SK-N-MC (cell line): Measurements from ENCODE around the gene PHB1.

Experiments
- DNase-seq: peaks from one replicate; pipeline ENCODE4 v3.0.0-alpha.2; 2011; ENCODE audit warnings: low read depth, low spot score
- H3K27ac ChIP-seq: fragments of 200-600 bp; sonication (generic); 2 replicates; pipeline ENCODE4 v1.5.1; 2016; ENCODE audit warnings: mixed run types
- H3K36me3 ChIP-seq: fragments of 200-600 bp; sonication (generic); 2 replicates; pipeline ENCODE4 v1.6.1; 2017; ENCODE audit warnings: antibody characterized with exemption, low read length, mixed read lengths; ENCODE audit not compliant: insufficient read depth
- H3K4me3 ChIP-seq: fragments of 200-600 bp; sonication (generic); 2 replicates; pipeline ENCODE4 v1.5.1; 2016
- H3K9ac ChIP-seq: fragments of 200-600 bp; sonication (generic); 2 replicates; pipeline ENCODE4 v1.8.0; 2017; ENCODE audit warnings: mixed run types, mixed read lengths; ENCODE audit not compliant: insufficient read length
- H3K9me3 ChIP-seq: fragments of 200-600 bp; sonication (generic); 2 replicates; pipeline ENCODE4 v1.6.1; 2017; ENCODE audit warnings: low read depth, mild to moderate bottlenecking, antibody characterized with exemption, low read length, moderate library complexity, mixed read lengths
- EZH2 ChIP-seq: fragments of 200-600 bp; sonication (generic); IDR thresholded peaks from one replicate; pipeline ENCODE4 v1.6.1; 2017; ENCODE audit warnings: antibody characterized with exemption
- FOXP2 ChIP-seq: optimal IDR thresholded peaks from 2 replicates; pipeline ENCODE3; 2011; ENCODE audit warnings: mild to moderate bottlenecking, moderate library complexity; ENCODE audit not compliant: insufficient read depth; ENCODE audit errors: extremely low read length, control extremely low read depth
- POLR2AphosphoS5 ChIP-seq: IDR thresholded peaks from 2 replicates; pipeline ENCODE4 v1.6.1; 2012; ENCODE audit warnings: mild to moderate bottlenecking, low read depth, low read length, borderline replicate concordance

PHB1 gene

GRCh38 chr17:49455272-49455861 is 40.7 kb upstream of the PHB1 start:
- Histone ChIP-seq H3K9me3 (no peaks in the 10 kb centered on the region), H3K27ac (peak overlapping the region; percentile 84), H3K4me3 (no peak overlapping the region), H3K9ac (no peak overlapping the region), H3K36me3 (no peaks in the 10 kb centered on the region)
- DNase-seq, result no peak
- TF ChIP-seq EZH2 (no peak), FOXP2 (no peak), POLR2AphosphoS5 (no peak)

GRCh38 chr17:49454050-49454449 is 39.4 kb upstream of the PHB1 start:
- H3K9me3 ChIP-seq, result no peaks in the 10 kb centered on the region
- H3K9ac ChIP-seq, result no peak overlapping the region
- H3K4me3 ChIP-seq, result no peak overlapping the region
- no peaks in the 10 kb centered on the region for H3K36me3 ChIP-seq
- no peak for TF ChIP-seq FOXP2
- no peak for TF ChIP-seq EZH2
- no peak for TF ChIP-seq POLR2AphosphoS5
- no peak for DNase-seq
- peak overlapping the region; percentile 84 for H3K27ac ChIP-seq

GRCh38 chr17:49452661-49453060 is 38.0 kb upstream of the PHB1 start:
- Histone ChIP-seq H3K4me3 (no peak overlapping the region), H3K9me3 (no peaks in the 10 kb centered on the region), H3K36me3 (no peaks in the 10 kb centered on the region), H3K27ac (no peak overlapping the region), H3K9ac (no peak overlapping the region)
- TF ChIP-seq FOXP2, result no peak
- no peak for TF ChIP-seq EZH2
- TF ChIP-seq POLR2AphosphoS5, result no peak
- DNase-seq, result no peak

DNA sequence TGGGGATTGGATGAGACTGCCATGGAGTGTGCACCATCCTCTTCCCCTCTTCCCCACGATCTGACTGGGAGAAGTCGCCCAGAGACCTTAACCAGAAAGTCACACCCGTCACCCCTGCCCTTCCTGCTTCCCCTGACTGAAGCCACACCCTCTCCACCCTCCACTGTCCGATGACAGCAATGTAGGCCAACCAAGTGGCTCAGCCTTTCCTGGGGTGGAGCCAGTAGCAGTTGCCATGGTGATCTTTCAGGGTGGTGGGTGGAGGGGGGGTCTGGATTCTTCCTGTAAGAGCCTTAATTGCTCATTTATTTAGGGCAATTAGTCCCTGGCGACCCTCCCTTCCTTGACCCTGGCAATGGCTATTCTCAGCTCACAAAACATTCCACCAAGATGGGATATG is 37.5 kb upstream of the PHB1 start:
- Histone ChIP-seq H3K9me3 (no peaks in the 10 kb centered on the region), H3K4me3 (no peak overlapping the region), H3K27ac (no peak overlapping the region), H3K36me3 (no peaks in the 10 kb centered on the region), H3K9ac (no peak overlapping the region)
- no peak for DNase-seq
- TF ChIP-seq FOXP2, result no peak
- TF ChIP-seq POLR2AphosphoS5, result no peak
- no peak for TF ChIP-seq EZH2

DNA sequence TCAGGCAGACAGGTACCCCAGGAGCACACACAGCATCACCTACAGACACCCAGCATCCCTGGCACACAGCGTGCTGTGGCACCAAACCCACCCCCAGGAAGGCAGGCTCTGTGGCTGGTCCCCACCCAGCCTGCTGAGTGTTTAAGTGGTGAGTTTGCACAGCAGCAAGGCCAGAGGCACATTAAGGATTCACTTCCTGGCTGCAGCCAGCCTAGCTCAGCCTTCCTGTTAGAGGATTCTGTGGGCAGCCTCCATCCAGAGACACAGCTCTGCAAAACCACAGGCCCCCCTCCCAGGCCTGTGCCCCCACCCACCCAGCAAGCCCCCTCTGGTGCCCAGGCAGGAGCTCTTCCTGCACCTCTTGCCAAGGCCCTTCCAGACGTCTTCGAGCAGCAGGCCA is 36.1 kb upstream of the PHB1 start:
- DNase-seq, result peak; percentile 40

DNA sequence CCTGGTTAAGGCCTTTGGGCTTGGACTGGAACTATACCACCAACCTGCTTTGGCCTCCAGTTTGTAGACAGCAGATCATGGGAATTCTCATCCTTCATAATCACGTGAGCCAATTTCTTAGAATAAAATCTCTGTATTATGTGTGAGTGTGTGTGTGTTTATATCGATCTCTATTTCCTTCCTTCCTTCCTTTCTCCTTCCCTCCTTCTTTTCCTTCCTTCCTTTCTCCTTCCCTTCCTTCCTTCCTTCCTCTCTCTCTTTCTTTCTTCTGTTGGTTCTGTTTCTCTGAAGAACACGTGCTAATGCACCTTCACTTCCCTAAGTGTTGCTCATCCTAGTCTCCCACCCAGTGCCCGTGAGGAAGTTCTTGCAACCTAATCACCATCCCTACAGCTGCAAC is 35.5 kb upstream of the PHB1 start:
- Histone ChIP-seq H3K36me3 (no peaks in the 10 kb centered on the region), H3K9ac (no peak overlapping the region), H3K9me3 (no peaks in the 10 kb centered on the region), H3K4me3 (no peak overlapping the region), H3K27ac (peak overlapping the region; percentile 87)
- TF ChIP-seq EZH2 (no peak), FOXP2 (no peak), POLR2AphosphoS5 (no peak)
- DNase-seq, result no peak

More for the DNA sequence above, 36.1 kb upstream of the PHB1 start:
- H3K36me3 ChIP-seq, result no peaks in the 10 kb centered on the region
- H3K9ac ChIP-seq, result no peak overlapping the region
- H3K27ac ChIP-seq, result peak overlapping the region; percentile 87
- H3K9me3 ChIP-seq, result no peaks in the 10 kb centered on the region
- peak; percentile 79 for TF ChIP-seq FOXP2
- no peak for TF ChIP-seq EZH2
- H3K4me3 ChIP-seq, result no peak overlapping the region; the same call in 1 of the 2 replicates

- Histone ChIP-seq H3K9ac (no peak overlapping the region), H3K4me3 (no peak overlapping the region), H3K9me3 (no peaks in the 10 kb centered on the region), H3K27ac (peak overlapping the region; percentile 71), H3K36me3 (no peaks in the 10 kb centered on the region)
- no peak for DNase-seq
- no peak for TF ChIP-seq EZH2
- no peak for TF ChIP-seq FOXP2
- TF ChIP-seq POLR2AphosphoS5, result no peak
These were observed 33.1 kb upstream of the PHB1 start for GRCh38 chr17:49447628-49448302.

DNA sequence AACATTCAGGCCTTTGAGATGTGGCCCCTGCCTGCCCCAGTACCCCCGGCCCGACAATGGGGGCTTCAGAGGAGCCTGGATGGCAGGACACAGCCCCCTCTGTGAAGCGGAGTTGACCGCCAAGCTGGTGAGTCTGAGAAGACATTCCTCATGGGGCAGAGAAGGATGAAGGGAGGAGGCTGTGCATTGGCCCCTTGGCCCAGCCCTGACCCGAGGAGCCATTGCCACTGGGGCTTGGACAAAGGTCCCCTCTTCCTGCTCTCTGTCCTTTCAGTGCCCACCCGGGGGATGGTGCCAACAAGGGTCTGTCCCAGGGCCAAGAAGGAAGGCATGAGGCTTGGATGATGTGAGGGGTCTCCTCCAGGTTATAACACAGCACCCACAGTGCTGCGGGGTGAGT is 30.9 kb upstream of the PHB1 start:
- Histone ChIP-seq H3K27ac (no peak overlapping the region), H3K9ac (no peak overlapping the region), H3K36me3 (no peaks in the 10 kb centered on the region), H3K4me3 (no peak overlapping the region), H3K9me3 (no peaks in the 10 kb centered on the region)
- TF ChIP-seq EZH2 (no peak), FOXP2 (no peak), POLR2AphosphoS5 (no peak)
- no peak for DNase-seq

DNA sequence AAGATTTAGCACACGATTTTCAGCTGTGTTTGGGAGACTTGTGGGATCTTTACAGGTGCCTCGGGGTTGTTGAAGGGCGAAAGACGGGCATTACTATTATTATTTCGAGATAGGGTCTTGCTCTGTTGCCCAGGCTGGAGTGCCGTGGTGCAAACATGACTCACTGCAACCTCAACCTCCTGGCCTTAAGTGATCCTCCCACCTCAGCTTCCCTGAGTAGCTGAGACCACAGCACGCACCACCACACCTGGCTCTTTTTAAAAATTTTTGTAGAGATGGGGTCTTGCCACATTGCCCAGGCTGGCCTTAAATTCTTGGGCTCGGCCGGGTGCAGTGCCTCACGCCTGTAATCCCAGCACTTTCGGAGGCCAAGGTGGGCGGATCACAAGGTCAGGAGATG is 29.7 kb upstream of the PHB1 start:
- no peaks in the 10 kb centered on the region for H3K9me3 ChIP-seq
- H3K27ac ChIP-seq, result no peak overlapping the region
- H3K36me3 ChIP-seq, result no peaks in the 10 kb centered on the region
- DNase-seq, result no peak
- TF ChIP-seq POLR2AphosphoS5 (no peak), EZH2 (no peak), FOXP2 (no peak)
- no peak overlapping the region for H3K9ac ChIP-seq
- no peak overlapping the region for H3K4me3 ChIP-seq
